ENCODE measurements around the gene TJAP1.
"Not testable (repeated sequence)": the region's sequence is repeated elsewhere in the genome, so short reads cannot be mapped to it uniquely, and the experiment has no call there.

Gene TJAP1

GRCh38 chr6:43506171-43506570 is 28.8 kb downstream of the TJAP1 start:
- DNase-seq: no peak

- peak; percentile 87 for DNase-seq
These were observed 29.5 kb downstream of the TJAP1 start for GRCh38 chr6:43506667-43507471.

GRCh38 chr6:43508481-43509141 is 31.2 kb downstream of the TJAP1 start:
- no peak for DNase-seq

DNA sequence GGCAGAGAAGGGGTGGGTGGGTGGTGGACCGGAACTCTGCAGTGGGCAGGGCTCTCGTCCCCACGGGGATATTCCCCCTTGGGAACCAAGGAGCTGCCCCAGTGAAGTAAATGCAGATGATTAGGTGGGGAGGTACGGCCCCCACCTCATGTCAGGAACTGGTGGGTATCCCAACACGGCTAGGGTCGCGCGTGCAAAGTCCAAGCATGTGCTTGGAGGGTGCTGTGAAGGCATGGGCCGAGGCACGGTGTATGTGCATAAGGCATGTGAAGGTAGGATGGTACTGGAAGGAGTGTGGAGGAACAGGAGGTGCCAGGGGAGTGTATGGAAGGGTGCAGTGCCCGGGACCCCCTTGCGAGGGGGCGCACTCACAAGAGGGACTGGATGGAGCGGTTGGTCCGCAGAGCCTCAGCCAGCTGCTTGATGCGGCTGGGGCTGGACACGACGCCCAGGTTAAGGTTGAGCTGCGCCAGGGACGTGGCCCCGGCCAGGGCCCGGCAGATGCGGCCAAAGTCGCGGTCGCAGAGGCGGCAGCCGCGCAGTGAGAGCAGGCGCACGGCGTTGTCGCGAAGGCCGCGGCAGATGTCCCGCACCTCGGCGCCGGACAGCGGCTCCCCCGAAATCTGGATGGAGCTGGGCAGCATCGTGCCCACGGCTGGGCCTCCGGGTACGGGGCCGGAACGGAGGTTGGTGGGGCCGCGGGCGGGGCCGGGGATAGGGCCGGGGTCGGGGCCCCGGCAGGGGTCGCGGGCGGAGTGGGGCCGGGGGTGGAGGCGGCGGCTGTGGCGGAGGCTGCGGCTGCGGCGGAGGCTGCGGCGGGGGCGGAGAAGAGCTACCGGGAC is 32.0 kb downstream of the TJAP1 start:
- DNase-seq: no peak

DNA sequence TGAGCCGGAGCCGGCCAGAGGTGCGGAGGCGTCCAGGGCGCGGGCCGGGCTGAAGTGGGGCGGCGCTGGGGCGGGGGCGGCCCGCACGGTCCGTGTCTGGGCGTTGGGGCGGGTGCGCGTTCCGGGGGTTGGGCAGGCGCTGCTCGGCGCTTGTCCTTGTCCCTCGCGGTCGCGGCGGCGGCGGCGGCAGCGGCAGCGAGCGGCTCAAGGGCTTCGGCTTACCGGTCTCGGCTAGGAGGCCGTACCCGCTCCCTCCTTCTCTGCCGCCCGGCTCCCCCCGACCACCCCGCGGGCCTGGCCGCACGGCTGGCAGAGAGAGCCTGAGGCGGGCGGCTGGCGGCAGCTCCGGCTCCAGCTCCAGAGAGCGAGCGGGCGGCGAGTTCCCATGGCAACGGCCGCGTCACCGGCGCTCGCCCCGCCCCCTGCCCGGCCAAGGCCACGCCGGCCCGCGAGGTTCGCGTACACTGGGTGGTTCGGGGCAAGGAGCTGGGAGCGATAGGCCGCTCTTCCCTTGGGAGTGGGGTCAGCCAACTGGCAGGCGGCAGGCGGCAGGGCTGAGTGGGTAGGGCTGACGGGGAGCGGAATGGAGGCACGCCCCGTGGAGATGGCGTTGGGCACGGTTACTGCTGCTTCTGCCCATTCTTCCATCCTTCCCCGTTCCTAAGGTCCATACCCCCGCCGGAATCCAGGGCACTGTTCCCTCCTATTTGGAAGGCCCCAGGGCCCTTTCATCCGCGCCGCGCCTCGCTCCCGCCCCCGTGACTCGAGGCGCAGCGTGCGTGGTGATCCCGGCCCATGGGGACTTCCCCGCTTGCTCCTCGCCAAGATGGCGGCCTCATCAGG is 32.8 kb downstream of the TJAP1 start, which contains the start of gene LRRC73:
Gene LRRC73 (minus strand): TSS at position 363 of the 843 bp plus-strand sequence. CDS start 561 bp downstream, outside the sequence.
- DNase-seq: peak; percentile 83

GRCh38 chr6:43510827-43511163 is 33.4 kb downstream of the TJAP1 start:
- no peak for DNase-seq

DNA sequence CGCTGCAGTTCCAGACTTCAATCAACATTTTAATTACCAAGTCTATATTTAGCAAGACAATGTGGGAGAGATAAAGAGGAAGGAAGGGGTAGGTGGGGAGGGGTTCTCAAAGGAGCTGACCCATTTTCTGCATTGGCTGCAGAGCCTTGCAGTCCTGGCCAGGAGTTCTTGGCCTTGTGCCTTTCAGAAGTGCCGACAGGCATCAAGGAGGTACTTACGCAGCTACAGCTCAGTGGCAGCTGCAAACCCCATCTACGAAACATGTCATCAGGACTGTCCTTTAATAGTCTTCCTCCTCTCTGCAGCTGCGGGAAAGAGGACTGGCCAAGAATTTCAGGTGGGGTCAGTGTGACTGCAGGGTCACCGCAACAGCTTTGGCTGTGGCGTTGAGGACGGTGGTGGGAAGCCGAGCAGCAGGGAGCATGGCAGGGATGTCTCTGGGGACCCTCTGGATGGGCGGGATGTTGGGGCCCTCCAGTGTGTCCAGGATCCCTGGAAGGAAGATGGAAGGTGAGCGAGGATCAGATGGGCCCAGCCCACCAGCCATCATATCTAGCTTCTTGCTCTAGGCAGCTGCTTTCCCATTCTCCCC is 34.5 kb downstream of the TJAP1 start:
- no peak for DNase-seq

DNA sequence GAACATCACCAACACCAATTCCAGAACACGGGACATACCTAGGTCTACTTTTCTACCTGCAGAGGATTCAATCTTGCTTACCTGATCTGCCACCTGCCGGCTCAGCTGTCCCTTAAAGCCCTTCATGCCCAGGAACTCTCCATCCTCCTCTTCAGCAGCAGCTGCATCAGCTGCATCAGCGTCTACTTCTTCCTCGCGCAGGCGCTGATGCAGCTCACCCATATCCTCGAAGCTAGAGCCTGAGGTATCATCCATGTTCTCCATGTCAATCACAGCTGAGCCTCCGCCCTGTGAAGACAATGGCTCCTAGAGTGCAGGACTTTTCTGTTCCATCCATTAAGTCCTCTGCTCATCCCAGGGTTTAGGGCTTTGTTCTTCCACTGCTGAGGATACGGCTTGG is 38.4 kb downstream of the TJAP1 start:
- no peak for DNase-seq

- DNase-seq: no peak
These were observed 39.0 kb downstream of the TJAP1 start for GRCh38 chr6:43516367-43516696.

DNA sequence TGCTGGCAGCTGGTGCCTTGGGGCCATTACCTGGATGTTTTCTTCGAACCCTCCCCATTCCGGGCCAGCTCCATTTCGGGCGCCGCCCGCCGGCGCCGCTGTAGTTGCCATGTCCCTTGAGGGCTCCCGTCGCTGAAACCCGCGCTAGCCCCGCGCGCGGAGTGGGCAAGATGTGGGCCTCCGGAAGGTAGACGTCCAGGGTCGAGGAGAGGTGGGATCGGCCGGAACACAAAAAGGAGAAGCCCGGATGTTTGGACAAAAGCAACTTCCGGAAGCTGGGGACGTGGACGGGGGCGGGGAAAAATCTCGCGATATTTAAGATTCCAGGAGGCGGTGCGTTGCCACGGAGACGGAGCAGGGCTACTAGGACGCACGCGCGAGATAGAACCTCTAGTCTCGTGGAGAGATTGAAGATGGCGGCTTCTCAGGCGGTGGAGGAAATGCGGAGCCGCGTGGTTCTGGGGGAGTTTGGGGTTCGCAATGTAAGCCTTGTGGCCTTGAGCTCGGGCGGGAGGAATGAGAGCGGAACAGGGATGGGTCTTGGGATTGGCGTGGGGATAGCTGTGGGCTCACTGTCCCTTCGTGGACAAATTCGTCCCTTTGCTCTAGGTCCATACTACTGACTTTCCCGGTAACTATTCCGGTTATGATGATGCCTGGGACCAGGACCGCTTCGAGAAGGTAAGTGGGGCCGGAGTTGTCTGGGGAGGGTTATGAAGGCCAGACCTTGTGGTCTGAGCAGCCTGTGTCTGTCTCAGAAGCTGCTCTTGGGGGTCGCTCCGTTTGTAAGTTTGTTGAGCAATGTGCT is 39.5 kb downstream of the TJAP1 start, which contains the start of the genes POLR1C and YIPF3:
Gene POLR1C (plus strand): TSS at position 393 of the 808 bp plus-strand sequence. CDS start 21 bp downstream, at position 414.
Gene YIPF3 (minus strand): TSS at position 230 of the 808 bp plus-strand sequence. CDS start 119 bp downstream, at position 111.
- peak; percentile 99 for DNase-seq

DNA sequence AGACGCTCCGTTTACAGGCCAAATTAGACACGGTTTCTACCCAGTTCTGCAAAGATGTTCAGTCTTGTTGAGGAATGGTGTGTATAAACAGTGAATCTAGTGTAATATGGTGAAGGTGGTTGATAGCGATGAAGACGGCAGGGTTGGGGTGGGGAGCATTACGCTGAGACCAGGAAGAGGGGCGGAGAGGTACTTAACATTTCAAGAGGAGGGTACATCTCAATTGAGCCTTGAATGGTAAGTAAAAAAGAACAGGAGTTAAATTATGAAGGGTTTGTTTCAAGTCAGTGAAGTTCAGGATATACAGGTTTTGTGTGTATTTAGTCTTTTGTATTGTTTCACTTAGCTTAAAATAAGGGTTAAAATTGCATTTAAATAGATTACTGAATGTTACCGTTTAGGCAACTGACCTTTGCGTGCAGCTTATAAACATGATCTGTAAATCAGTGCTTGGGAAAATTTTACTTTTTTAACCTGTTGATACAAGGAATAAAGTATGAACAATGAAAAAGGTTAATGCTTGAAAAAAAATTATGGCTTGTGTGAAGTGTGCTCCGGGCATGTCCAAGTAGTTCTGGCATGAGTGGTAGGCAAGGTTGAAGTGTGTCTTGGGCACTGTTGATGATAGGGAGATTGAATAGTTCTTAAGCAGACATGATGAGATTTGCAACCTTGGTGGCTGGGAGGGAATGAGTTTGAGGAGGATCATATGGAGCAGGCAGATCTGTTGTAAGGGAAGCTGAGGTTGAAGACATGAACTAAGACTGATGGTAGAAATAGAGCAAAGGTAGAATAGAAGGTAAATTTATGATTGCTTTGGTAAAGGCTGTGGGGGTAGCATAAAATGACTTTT is 40.4 kb downstream of the TJAP1 start:
- no peak for DNase-seq

- no peak for DNase-seq
These were observed 42.7 kb downstream of the TJAP1 start for GRCh38 chr6:43520097-43520496.

GRCh38 chr6:43521836-43522235 is 44.5 kb downstream of the TJAP1 start:
- no peak for DNase-seq

GRCh38 chr6:43522547-43523261 is 45.3 kb downstream of the TJAP1 start:
- no peak for DNase-seq

- DNase-seq: no peak
These were observed 45.9 kb downstream of the TJAP1 start for GRCh38 chr6:43523284-43523683.

GRCh38 chr6:43524483-43524961 is 47.2 kb downstream of the TJAP1 start:
- DNase-seq: no peak

DNA sequence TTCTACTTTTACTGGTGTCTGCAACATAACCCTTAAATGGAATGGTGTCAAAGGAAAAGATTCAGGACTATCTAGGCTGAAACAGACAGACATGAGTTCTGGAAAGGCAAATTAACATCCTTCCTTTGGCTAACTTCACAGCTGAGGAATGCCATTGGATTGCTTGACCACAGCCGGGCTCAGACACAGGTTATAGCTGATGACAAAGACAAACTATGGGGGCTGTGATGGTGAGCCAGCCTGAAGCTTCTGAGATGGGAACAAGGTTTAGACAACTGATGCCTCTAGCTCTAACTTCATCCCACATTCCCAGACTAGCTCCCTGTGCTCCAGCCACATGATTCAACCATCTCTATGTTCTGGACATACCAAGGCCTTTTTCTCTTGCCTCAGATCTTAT is 54.8 kb downstream of the TJAP1 start:
- no peak for DNase-seq

- not testable (repeated sequence) for DNase-seq
These were observed 61.6 kb downstream of the TJAP1 start for GRCh38 chr6:43538986-43539385.

GRCh38 chr6:43539409-43539808 is 62.0 kb downstream of the TJAP1 start:
- DNase-seq: not testable (repeated sequence)
